Right renal pelvis (tissue), 4 donors: ENCODE measurements around the gene RCCD1. TPM values are rescaled to one million over a fixed set of nuclear protein-coding genes. Genes with fewer than 3 reads are reported as not detected.
"Not testable (repeated sequence)": the region's sequence is repeated elsewhere in the genome, so short reads cannot be mapped to it uniquely, and the experiment has no call there.

Experiments used
- DNase-seq, 4 donors: peaks; one replicate each; pipeline ENCODE4 v3.0.0-alpha.2; 2013; ENCODE audit warnings: low read depth in 4 of 4, low spot score in 3 of 4, missing footprints in 1 of 4
- polyA plus RNA-seq, 4 donors: library from polyadenylated mRNA; unstranded; fragments of 120-200 nt; gene quantifications; one replicate each; pipeline ENCODE4 v1.2.1, GENCODE V29; 2013; ENCODE audit not compliant: insufficient read length in 4 of 4

The RCCD1 gene
- polyA plus RNA-seq, 4 donors, result 15.2 to 18.9 (median 17.2) TPM

DNA sequence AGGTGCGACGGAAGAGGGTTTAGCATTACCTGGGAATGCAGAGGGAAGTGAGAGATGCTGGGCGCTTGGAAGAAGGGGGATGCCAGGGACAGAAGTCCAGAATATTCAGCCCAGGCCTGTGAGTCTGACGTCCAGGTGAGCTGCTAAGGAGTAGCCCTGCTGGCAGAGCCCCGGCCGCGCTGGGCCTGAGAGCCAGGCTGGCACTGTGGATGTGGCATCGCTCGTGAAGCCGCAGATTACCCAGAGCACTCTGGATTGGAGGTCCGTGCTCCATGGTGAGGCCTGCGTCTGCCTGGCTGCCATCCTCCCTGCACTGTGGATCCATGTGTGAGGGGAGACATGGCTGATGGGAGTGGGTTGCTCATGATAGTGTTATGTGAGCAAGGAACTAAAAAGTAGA lies 37.1 kb upstream of the RCCD1 start:
- DNase-seq, result no peak

DNA sequence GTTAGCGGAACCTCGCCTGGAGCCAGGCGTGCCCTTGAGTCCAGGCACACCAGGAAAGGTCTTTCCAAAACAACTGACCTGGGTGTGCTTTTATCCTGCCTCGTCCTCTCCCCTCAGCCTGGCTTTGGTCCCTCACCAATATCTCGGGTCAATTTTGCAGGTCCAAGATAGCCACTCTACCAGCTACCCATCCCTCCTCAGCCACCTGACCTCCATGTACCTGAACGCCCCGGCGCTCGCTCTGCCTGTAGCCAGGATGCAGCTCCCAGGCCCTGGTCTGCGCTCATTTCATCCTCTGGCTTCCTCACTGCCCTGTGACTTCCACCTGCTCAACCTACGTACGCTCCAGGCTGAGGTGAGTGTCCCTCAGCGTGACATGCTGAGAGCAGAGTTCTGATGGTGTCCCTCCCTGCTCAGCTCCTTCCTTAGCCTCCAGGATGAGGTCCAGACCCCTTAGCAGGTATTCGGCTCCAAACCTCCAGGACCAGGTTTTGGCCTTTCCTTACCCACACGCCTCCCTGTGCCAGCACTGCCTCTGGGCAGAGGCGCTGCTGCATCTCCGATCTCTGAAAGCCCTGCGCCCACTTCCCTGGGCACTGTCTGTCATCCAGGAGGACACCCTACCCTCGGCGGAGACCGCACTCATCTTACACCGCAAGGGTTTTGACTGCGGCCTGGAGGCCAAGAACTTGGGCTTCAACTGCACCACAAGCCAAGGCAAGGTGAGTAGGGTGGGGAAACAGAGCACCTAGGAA lies 36.5 kb upstream of the RCCD1 start:
- no peak for DNase-seq

DNA sequence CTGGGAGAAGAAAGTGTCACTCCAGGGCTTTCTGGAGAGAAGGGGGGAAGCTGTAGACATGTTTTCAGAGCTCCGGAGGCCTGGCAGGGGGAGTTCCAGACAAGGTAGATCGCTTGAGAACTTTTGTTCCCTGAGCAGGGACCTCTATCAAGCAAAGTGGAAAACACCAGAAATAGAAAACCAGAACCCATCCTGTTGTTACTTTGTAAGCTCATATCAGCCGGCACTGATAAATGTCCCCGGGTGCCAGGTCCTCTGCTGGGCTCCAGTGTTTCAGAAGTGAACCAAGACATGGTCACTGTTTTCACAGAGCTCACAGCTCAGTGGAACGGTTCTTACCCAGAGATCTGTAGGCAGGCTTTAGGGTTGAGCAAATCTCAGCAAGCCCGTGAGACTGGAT lies 35.8 kb upstream of the RCCD1 start:
- DNase-seq, result no peak

DNA sequence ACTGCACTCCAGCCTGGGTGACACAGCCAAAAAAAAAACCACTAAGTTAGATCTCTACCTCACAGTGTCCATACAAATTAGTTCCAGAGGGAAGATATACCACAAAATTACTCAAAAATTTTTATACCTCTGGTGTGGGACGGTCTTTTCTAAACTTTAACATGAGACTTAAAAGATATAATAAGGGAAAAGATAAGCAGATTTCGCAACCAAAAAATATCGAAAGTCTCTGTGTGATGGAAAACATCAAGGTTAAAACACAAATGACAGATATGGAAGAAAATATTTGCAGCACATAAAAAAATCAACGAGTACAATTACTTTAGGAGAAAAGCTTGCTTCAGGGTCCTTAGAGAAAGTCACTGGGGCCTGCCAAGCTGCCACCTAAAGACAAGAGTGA lies 32.8 kb upstream of the RCCD1 start:
- DNase-seq, result no peak

DNA sequence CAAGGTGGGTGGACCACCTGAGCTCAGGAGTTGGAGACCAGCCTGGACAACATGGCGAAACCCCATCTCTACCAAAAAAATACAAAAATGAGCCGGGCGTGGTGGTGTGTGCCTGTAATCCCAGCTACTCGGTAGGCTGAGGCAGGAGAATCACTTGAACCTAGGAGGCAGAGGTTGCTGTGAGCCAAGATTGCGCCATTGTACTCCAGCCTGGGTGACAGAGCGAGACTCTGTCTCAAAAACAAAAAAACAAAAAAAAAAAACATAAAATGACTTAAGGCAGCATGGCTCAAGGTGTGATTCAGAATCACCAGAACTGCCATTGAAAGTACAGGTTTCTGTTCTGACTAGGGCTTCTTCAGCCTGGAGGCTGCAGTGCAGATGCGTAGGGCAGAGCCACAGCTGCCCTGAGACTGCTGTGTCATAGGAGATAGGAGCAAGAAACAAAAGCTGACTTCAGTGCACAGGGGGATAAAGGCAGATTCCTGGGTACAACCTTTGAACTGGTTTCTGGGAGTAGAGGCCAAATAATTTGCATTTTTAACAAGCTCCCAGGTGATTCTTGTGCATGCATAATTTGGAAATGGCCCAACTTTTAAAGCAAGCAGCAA lies 31.9 kb upstream of the RCCD1 start:
- DNase-seq, result not testable (repeated sequence)

DNA sequence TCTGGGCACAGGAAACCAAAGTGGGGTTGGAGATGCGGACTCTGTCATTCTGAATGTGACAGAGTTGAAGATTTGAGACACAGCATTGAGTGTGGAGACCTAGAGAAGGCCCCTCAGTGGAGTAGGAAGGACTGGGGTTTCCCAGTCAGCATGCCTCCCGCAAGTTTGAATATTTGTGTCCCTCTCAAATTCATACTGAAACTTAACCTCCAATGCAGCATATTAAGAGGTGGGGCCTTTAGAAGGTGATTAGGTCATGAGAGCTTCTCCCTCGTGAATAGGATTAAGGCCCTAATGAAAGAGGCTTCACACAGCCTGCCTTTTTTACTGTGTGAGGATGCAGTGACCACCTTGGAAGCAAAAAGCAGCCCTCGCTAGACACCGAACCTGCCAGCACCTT lies 30.3 kb upstream of the RCCD1 start:
- DNase-seq, result no peak

DNA sequence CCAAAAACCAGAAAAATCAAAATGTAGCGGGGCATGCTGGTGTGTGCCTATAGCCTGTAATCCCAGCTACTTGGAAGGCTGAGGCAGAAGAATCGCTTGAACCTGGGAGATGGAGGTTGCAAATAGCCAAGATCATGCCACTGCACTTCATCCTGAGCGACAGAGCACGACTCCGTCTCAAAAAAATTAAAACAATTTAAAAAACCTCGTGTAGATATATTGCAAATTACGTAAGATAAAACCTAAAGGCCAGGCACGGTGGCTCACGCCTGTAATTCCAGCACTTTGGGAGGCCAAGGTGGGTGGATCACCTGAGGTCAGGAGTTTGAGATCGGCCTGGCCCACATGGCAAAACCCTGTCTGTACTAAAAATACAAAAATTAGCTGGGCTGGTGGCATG lies 27.9 kb upstream of the RCCD1 start:
- DNase-seq, result not testable (repeated sequence)

DNA sequence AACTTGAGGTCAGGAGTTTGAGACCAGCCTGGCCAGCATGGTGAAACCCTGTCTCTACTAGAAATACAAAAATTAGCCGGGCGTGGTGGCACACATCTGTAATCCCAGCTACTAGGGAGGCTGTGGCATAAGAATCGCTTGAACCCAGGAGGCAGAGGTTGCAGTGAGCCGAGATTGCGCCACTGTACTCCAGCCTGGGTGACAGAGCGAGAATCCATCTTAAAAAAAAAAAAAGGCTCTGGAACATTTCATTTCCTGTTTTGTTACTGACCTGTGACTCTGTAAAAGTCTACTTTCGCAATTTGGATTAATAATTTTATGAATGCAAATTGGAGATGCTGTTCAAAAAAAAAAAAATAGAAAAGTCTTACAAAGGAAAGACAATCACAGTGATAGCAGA lies 26.6 kb upstream of the RCCD1 start:
- DNase-seq, result not testable (repeated sequence)

DNA sequence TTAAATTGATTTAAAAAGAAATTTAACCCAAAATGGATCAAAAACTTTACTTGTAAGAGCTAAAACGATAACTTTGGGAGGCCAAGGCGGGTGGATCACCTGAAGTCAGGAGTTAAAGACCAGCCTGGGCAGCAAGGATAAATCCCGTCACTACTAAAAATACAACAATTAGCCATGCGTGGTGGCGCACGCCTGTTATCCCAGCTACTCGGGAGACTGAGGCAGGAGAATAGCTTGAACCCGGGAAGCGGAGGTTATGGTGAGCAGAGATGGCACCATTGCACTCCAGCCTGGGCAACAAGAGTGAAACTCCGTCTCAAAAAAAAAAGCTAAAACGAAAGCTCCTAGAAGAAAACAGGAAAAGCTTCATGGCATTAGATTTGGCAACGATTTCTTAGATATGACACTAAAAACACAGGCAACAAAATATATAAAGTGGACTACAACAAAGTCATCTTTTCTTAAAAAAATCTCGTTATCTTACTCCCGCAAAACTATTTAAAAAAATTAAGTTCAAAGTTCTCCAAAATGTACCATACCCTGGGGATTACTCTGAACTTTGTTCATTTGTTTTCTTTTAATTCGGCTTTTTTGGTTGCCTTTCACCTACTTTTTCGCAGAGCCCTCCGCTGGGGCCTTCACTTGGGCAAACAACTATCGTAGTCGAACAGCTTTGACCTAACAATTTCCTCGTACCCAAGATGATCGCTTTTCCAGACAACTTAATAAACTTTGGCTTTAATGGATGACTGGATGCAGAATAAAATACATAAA lies 25.3 kb upstream of the RCCD1 start:
- no peak for DNase-seq

DNA sequence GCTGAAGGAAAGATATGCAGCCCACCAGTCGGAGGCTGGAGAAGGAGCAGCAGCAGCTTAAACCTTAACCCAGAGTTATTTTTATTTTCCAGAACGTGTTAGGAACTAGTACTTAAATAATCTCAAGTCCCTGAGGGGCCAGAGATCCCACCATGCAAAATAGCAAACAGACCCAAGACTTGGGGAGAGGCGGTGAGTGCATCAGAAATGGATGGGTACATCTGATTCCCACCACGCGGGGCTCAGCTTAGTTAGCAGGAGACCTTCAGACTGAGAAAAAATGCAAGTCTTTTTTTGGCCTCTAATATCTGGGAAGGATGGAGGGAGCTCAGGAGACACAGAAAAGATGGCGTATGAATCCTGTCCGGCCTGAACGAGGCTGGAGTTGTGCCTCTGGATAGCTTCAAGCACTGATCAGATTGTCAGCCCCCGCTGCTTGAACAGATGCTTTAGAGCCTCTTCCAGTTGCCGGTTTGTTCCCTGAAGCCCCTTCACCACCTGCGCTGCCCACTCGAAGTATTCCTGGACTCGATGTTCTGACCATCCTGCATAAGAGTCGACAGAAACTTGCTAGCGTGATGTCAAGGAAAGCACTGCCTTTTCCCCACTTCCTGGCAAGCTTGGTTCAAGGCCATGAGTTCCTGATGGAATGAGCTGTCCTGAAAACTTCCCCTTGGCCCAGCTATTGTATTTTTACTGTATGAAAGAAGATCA lies 23.7 kb upstream of the RCCD1 start:
- no peak for DNase-seq

DNA sequence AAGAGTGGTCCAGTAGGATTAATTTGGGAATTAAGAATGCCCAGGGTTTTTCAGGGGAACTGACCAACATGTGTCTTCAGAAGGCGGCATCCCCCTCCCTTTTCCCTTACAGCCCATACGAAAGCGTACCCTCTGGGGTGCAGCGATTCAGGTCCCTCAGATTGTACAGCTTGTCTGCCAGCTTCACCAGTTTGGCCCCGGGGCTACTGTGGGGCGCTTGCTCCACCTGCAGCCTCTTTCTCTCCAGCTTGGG lies 23.2 kb upstream of the RCCD1 start:
- DNase-seq, result no peak

DNA sequence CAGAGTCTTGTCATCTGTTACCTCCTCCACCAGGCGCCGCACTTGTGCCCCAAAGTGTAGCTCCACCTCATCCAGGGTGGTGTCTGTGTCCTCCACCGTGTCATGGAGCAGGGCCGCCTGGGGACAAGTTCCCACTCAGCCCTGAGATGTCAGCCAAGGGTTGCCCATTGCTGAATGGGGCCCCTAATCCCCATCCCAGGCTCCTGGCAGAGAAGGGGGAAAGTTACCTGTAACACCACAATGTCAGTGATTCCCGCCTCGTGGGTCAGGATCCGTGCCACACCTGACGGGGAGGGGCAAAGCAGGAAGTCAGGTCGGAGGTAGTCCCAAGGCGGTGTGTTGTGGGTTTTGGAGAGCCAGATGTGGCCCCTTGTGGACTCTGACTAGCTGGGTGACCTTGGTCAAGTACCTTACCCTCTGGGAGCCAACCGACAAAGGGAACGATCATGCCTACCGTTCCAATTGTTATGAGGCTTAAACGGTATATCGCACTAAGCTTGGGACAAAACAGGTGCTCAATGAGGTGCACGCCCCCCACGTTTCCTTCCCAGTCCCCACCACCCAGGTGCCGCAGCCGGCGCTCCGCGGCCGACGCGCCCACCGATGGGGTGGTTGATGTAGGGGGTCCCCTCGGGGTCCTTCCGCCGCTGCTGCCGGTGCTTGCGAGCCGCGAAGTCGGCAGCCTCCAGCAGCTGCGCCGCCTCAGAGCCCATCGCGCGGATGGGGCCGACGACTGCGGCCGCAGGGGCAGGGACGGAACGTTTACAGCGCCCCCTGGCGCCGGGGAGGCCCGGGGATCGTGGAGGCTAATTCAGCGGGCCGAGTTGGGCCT lies 22.6 kb upstream of the RCCD1 start, which contains the start of gene HDDC3:
Gene HDDC3 (minus strand): TSS at position 722 of the 832 bp plus-strand sequence. CDS start 9 bp downstream, at position 713.
- peak in 3 of 4 donors; percentile 66 to 80 (median 77) for DNase-seq

DNA sequence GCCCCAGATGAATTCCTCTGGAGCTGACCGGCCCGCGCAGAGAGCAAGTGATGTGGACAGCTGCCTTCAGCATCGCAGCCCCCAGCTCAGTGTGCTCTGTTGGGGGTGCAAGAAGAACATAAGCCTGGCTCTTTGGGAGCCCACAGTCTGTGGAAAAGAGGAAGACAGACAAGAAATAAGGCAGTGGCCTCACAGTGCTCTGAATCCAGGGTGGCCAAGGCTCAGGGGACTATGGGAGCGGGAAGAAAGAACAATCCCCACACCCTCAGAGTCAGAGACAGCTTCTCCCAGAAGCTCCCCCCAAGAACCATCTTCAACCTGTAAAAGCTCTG lies 22.1 kb upstream of the RCCD1 start:
- DNase-seq, result no peak

DNA sequence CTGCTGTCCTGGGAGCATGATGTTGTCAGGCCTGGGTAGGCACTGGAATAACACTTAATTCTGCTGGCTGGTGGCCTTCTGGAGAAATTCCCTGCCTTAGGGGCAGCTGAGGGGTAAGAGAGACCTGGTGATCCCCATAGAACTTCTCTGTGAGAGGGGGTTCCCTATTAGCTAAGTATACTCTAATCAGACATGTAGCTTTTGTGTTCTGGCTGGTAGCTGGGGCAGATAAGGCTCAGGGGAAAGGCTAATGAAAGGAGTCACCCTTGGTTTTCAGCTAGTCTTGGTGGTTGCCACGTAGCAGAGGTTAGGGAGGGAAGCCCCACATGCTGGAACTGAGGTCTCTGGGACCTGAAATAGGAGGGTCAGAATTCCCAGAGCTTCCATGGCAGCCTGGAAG lies 21.4 kb upstream of the RCCD1 start:
- no peak for DNase-seq

DNA sequence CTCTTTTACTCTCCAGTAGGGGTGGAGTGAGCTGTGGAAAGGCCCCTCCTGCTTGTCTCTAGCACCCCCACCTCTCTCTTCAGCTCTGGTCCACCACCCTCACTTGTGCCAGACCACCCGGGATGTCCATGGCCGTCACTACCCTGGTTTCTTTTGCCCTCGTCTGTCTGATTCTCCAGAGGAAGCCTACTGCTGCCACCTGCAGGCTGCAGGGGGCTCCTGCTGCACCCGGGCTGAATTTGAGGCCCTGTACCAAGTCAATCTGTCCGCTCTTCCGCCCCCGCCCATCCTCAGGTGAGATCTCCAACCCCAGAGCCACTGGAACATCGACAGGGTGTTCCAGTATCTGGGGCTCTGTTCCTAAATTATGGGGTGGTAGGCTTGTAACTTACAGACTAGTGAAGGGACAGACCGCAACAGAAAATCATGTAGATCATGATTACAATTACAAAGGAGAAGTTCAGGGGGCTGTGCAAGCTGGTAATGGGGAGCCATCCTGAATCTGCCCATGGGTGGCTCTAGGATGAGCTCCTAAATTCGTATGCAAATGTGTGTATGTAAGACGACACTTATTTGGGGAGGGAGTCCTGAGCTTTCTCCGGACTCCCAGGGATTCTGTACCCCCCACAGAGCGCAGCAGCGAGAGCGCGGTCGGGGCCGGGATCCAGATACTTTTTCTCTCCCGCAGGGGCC lies 20.3 kb upstream of the RCCD1 start:
- peak in 3 of 4 donors; percentile 64 to 75 (median 74) for DNase-seq

DNA sequence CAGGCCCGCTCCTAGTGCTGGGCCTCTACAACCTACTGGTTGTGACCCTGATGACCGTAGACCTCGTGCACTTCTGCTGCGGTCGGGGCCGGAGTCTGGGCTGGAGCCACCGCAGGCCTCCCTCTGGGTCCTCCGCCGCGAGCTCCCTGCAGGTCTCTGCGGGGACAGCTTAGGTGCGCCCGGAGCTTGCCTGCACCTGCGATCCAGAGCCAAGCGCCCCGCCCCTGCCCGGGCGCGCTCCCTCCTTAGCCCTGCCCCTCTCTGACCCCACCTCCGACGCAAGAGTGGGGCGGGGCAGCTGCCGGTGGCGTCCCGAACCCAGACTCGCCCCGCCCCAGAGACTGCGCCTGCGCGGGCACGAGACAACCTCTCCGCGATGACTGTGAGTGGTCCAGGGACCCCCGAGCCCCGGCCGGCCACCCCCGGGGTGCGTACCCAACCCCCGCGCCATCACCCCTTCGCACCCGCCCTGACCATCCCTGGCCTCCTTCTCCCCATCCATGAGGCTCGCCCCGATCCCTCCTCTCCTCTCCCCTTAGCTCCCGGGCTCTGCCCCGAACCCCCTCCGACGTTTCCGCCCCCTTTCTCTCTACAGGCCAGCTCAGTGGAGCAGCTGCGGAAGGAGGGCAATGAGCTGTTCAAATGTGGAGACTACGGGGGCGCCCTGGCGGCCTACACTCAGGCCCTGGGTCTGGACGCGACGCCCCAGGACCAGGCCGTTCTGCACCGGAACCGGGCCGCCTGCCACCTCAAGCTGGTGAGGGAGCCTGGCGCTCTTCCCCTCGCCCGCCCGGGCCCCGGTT lies 19.5 kb upstream of the RCCD1 start, which contains the start of gene UNC45A:
Gene UNC45A (plus strand): TSS at position 337 of the 803 bp plus-strand sequence. CDS start 40 bp downstream, at position 377.
- DNase-seq, result peak in 3 of 4 donors; percentile 76 to 84 (median 82)

DNA sequence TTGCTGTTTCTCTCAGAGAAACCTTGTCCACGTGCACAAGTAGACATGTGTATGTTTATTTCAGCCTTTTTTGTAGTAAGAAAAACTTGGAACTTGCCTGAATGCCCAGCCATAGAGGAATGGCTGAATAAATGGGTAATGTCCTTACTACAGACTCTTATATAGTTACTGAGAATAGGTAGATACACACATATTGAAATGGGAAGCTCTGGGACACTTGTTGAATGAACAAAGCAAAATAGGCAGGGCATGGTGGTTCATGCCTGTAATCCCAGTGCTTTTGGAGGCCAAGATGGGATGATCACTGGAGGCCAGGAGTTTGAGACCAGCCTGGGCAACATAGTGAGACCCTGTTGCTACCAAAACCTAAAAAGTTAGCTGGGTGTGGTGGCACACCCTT lies 17.9 kb upstream of the RCCD1 start:
- no peak for DNase-seq

DNA sequence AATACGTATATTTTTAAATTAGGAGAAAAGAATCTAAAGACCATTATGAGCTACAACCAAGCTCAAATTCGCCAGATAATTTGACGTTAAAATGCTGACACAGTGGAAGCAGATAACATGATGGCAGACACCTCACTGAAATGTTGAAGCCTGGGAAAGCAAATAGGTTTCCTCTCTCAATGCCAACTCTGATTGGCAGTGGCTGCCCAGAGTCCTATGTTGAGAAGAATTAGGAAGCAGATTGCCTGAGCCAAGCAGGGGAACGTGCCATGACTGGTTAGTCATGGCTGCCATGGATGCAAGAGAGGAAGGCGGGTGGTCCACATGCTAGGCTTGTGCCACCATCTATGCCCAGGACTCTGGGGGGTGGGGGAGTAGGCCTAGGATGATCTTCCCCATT lies 16.4 kb upstream of the RCCD1 start:
- DNase-seq, result no peak

DNA sequence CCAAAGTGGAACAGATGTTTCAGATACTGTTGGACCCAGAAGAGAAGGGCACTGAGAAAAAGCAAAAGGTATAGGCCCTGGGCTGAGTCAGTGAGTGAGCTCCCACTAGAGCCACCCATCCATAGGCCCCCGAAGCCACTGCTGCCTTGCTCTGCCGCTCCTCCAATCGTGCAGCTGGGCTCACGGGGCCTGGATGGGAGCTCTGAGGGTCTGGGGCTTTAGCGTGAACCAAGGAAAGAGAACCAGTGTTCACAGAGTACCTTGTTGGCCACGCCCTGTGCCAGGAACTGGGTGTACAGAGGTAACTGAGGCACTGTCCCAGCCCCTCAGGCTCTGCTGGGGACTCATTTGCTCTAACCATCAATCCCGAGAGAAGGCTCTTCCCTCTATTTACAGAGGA lies 14.9 kb upstream of the RCCD1 start:
- DNase-seq, result no peak
